ENCODE results near the gene GALNT7. TPM values are rescaled to one million over a fixed set of nuclear protein-coding genes. Genes with fewer than 3 reads are reported as not detected.

GALNT7 gene
- total and polyA plus RNA-seq, 4 donors: 0.65 to 13.0 (median 2.1) TPM

DNA sequence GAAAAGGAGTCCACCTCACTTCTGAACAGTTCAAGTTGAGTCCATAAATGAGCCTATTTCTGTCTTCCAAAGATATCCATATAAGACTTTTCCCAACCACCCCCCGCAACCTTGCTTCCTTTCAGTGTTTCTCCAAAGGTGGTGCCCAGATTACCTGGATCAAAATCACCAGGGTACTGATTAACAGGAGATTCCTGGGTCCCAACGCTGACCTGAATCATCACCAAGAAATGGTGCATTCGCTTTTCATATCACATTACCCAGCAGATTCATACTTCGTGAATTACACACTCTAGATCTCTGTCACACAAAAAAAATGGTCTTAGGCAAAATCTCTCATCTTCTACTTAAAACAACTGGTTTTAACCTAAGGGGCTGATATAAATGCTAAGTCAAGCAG is 2.1 kb upstream of the GALNT7 start:
- Histone ChIP-seq H3K27me3 (ENCODE audit: control insufficient read depth in 4 of 4, insufficient read depth in 4 of 4, low read length in 3 of 4) (peaks cover 0 to 4% (median 1%) of the 10 kb centered on the region in 4 donors), H3K9ac (ENCODE audit: low read depth in 1 of 2, low read length in 2 of 2) (no peak overlapping the region), H3K4me3 (ENCODE audit: low read depth in 1 of 3, low read length in 3 of 3) (no peak overlapping the region), H3K27ac (ENCODE audit: low read depth in 1 of 2, low read length in 2 of 2) (no peak overlapping the region), H3K36me3 (ENCODE audit: control insufficient read depth in 4 of 4, insufficient read depth in 3 of 4, low read depth in 1 of 4, low read length in 3 of 4) (no peaks in the 10 kb centered on the region), H3K4me1 (ENCODE audit: control insufficient read depth in 4 of 4, insufficient read depth in 4 of 4, low read length in 3 of 4) (peaks cover 3 to 20% (median 13%) of the 10 kb centered on the region in 4 donors), H3K9me3 (ENCODE audit: control insufficient read depth in 4 of 4, low read length in 3 of 4) (no peaks in the 10 kb centered on the region)
- 91% methylated on average over 4 of the region's 4 CpGs for WGBS
- no peak for DNase-seq (ENCODE audit: low spot score)
- TF ChIP-seq EGR1 (IDR thresholded peaks at IDR 0.05; ENCODE audit: low read depth in 2 of 2): no peak
- no peak for TF ChIP-seq TAF1 (conservative IDR thresholded peaks at IDR 0.05)
- no peak for TF ChIP-seq HNF4G (IDR thresholded peaks at IDR 0.05)
- TF ChIP-seq, protein P1, sequence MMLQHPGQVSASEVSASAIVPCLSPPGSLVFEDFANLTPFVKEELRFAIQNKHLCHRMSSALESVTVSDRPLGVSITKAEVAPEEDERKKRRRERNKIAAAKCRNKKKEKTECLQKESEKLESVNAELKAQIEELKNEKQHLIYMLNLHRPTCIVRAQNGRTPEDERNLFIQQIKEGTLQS (IDR thresholded peaks at IDR 0.05): no peak
- no peak for TF ChIP-seq SP1 (IDR thresholded peaks at IDR 0.05)
- no peak for TF ChIP-seq FOXA1 (IDR thresholded peaks at IDR 0.05)
- no peak for TF ChIP-seq JUND (IDR thresholded peaks at IDR 0.05)
- TF ChIP-seq YY1 (IDR thresholded peaks at IDR 0.05): no peak
- TF ChIP-seq, protein P2, sequence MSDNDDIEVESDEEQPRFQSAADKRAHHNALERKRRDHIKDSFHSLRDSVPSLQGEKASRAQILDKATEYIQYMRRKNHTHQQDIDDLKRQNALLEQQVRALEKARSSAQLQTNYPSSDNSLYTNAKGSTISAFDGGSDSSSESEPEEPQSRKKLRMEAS (IDR thresholded peaks at IDR 0.05): no peak
- no peak for TF ChIP-seq HNF4A (conservative IDR thresholded peaks at IDR 0.05)
- TF ChIP-seq FOXA2 (IDR thresholded peaks at IDR 0.05): no peak
- TF ChIP-seq, protein P3, sequence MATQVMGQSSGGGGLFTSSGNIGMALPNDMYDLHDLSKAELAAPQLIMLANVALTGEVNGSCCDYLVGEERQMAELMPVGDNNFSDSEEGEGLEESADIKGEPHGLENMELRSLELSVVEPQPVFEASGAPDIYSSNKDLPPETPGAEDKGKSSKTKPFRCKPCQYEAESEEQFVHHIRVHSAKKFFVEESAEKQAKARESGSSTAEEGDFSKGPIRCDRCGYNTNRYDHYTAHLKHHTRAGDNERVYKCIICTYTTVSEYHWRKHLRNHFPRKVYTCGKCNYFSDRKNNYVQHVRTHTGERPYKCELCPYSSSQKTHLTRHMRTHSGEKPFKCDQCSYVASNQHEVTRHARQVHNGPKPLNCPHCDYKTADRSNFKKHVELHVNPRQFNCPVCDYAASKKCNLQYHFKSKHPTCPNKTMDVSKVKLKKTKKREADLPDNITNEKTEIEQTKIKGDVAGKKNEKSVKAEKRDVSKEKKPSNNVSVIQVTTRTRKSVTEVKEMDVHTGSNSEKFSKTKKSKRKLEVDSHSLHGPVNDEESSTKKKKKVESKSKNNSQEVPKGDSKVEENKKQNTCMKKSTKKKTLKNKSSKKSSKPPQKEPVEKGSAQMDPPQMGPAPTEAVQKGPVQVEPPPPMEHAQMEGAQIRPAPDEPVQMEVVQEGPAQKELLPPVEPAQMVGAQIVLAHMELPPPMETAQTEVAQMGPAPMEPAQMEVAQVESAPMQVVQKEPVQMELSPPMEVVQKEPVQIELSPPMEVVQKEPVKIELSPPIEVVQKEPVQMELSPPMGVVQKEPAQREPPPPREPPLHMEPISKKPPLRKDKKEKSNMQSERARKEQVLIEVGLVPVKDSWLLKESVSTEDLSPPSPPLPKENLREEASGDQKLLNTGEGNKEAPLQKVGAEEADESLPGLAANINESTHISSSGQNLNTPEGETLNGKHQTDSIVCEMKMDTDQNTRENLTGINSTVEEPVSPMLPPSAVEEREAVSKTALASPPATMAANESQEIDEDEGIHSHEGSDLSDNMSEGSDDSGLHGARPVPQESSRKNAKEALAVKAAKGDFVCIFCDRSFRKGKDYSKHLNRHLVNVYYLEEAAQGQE (IDR thresholded peaks at IDR 0.05): no peak
- TF ChIP-seq NR2F2 (IDR thresholded peaks at IDR 0.05): no peak

DNA sequence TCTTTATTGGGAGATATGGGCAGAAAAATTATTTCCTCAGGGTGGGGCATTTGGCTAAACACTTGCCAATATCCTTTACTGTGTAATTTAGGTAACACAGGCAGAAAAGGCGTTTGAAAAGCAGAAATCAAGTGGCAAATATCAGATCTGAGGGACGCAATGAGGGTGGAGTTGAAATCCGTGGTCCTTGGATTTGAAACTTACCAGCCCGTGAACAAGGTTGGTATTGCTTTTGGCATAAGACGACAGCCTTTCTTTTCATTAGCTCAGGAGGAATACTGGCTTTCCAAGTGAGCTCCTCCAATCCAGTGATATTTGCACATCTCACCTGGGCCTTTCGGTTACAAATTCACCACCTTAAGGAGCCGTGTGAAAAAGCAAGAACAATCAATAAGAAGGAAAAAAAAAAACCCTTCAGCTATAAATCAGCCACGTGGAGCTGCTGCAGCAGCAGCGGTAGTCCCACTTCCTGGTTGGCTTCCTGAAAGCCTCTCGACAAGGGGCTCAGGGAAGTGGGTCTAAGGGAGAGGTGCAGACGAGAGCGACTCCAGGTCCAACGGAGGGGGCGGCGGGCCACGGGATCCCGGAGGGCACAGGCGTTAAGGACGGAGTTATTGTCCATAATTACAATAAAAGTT is 734 bp upstream of the GALNT7 start:
- Histone ChIP-seq H3K36me3 (ENCODE audit: control insufficient read depth in 4 of 4, insufficient read depth in 3 of 4, low read depth in 1 of 4, low read length in 3 of 4) (no peaks in the 10 kb centered on the region), H3K9ac (ENCODE audit: low read depth in 1 of 2, low read length in 2 of 2) (peak overlapping the region in 1 of 2 donors; percentile 28), H3K27ac (ENCODE audit: low read depth in 1 of 2, low read length in 2 of 2) (peak overlapping the region; percentile 52 to 64), H3K9me3 (ENCODE audit: control insufficient read depth in 4 of 4, low read length in 3 of 4) (no peaks in the 10 kb centered on the region), H3K4me3 (ENCODE audit: low read depth in 1 of 3, low read length in 3 of 3) (peak overlapping the region; percentile 33 to 88 (median 61)), H3K27me3 (ENCODE audit: control insufficient read depth in 4 of 4, insufficient read depth in 4 of 4, low read length in 3 of 4) (peaks cover 0 to 4% (median 1%) of the 10 kb centered on the region in 4 donors), H3K4me1 (ENCODE audit: control insufficient read depth in 4 of 4, insufficient read depth in 4 of 4, low read length in 3 of 4) (peaks cover 3 to 20% (median 13%) of the 10 kb centered on the region in 4 donors)
- TF ChIP-seq NR2F2 (IDR thresholded peaks at IDR 0.05): no peak
- TF ChIP-seq HNF4G (IDR thresholded peaks at IDR 0.05): no peak
- no peak for TF ChIP-seq RXRA (IDR thresholded peaks at IDR 0.05)
- no peak for TF ChIP-seq HNF4A (conservative IDR thresholded peaks at IDR 0.05)
- TF ChIP-seq, protein P4, sequence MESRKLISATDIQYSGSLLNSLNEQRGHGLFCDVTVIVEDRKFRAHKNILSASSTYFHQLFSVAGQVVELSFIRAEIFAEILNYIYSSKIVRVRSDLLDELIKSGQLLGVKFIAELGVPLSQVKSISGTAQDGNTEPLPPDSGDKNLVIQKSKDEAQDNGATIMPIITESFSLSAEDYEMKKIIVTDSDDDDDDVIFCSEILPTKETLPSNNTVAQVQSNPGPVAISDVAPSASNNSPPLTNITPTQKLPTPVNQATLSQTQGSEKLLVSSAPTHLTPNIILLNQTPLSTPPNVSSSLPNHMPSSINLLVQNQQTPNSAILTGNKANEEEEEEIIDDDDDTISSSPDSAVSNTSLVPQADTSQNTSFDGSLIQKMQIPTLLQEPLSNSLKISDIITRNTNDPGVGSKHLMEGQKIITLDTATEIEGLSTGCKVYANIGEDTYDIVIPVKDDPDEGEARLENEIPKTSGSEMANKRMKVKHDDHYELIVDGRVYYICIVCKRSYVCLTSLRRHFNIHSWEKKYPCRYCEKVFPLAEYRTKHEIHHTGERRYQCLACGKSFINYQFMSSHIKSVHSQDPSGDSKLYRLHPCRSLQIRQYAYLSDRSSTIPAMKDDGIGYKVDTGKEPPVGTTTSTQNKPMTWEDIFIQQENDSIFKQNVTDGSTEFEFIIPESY (IDR thresholded peaks at IDR 0.05): no peak
- TF ChIP-seq, protein P3 (IDR thresholded peaks at IDR 0.05): no peak
- no peak for TF ChIP-seq FOXA2 (IDR thresholded peaks at IDR 0.05)
- TF ChIP-seq, protein P5, sequence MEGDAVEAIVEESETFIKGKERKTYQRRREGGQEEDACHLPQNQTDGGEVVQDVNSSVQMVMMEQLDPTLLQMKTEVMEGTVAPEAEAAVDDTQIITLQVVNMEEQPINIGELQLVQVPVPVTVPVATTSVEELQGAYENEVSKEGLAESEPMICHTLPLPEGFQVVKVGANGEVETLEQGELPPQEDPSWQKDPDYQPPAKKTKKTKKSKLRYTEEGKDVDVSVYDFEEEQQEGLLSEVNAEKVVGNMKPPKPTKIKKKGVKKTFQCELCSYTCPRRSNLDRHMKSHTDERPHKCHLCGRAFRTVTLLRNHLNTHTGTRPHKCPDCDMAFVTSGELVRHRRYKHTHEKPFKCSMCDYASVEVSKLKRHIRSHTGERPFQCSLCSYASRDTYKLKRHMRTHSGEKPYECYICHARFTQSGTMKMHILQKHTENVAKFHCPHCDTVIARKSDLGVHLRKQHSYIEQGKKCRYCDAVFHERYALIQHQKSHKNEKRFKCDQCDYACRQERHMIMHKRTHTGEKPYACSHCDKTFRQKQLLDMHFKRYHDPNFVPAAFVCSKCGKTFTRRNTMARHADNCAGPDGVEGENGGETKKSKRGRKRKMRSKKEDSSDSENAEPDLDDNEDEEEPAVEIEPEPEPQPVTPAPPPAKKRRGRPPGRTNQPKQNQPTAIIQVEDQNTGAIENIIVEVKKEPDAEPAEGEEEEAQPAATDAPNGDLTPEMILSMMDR (IDR thresholded peaks at IDR 0.05; ENCODE audit: low read depth, low read length, missing input control): no peak
- TF ChIP-seq SP1 (IDR thresholded peaks at IDR 0.05): no peak
- TF ChIP-seq, protein P2 (IDR thresholded peaks at IDR 0.05): no peak
- TF ChIP-seq JUND (IDR thresholded peaks at IDR 0.05): no peak
- no peak for TF ChIP-seq YY1 (IDR thresholded peaks at IDR 0.05)
- TF ChIP-seq, protein P1 (IDR thresholded peaks at IDR 0.05): no peak
- no peak for TF ChIP-seq EGR1 (IDR thresholded peaks at IDR 0.05; ENCODE audit: low read depth in 2 of 2)
- TF ChIP-seq TAF1 (conservative IDR thresholded peaks at IDR 0.05): no peak
- TF ChIP-seq FOXA1 (IDR thresholded peaks at IDR 0.05): no peak
- TF ChIP-seq GABPA (IDR thresholded peaks at IDR 0.05 in 1 of 2, conservative IDR thresholded peaks at IDR 0.05 in 1 of 2): no peak
- no peak for DNase-seq (ENCODE audit: low spot score)
- WGBS: 5% methylated on average over 19 of the region's 19 CpGs
